Measurements from ENCODE around the gene CNTNAP5.

CNTNAP5 gene

DNA sequence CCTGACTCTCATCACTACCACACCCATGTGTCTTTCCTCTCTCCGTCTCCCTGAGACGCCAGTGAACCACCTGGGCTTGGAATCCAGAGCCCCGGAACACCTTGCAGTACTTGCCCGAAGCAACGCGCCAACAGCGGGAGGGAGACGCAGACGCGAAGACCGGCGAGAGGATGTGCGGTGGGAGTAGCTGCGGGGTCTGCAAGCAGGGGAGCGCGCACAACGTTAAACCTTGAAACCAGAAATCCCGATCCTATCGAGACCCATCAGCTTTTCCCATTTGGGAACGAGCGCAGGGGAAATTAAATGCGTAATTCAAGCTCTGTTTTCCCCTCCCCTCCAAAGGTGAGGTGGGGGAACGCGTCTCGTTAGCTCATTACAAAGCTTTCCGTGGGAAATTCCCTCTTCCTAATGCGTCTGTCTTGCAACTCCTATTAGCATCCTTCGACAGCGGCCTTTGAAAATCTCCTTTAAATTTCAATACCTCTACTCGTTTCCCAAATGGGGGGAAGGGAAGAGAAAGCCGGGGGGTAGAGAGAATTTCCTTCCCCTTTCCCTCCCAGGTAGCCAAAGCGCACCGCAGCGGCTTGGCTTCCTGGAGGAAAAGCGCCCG is 421 bp upstream of the CNTNAP5 start:
- no peak for DNase-seq (ENCODE audit: low read depth)
- H3K4me3 ChIP-seq (ENCODE audit: control insufficient read depth, low read depth, low read length) = no peak overlapping the region
- TF ChIP-seq CTCF (conservative IDR thresholded peaks at IDR 0.05; ENCODE audit: control insufficient read depth, insufficient read depth, low read depth, low read length) = no peak

DNA sequence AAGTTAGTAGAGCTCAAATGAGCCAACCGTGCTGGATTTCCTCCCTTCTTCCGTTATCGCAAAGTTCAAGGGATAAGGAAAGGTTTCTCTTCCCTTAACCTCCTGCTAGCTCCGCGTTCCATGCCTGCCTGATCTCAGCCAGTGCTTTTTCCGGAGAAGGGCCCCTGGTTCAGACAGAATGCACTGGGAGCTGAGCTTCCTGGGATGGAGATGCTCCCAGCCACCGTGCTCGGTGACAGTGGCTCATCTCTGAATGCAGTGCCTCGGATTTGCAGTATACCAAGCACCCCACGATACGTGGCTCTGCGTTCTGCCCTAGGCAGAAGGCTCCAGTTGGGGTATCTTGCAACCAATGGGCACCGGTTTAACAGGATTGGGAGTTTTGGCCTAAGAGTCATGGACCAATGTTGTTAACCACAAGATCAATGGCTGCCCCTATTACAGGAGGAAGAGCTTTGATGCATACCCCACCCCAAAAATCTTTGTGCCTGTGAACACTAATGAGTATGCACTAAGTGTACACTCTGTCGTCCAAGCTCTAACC is 876 bp downstream of the CNTNAP5 start:
- no peak for TF ChIP-seq CTCF (conservative IDR thresholded peaks at IDR 0.05; ENCODE audit: control insufficient read depth, insufficient read depth, low read depth, low read length)
- DNase-seq (ENCODE audit: low read depth) = no peak
- no peak overlapping the region for H3K4me3 ChIP-seq (ENCODE audit: control insufficient read depth, low read depth, low read length)

DNA sequence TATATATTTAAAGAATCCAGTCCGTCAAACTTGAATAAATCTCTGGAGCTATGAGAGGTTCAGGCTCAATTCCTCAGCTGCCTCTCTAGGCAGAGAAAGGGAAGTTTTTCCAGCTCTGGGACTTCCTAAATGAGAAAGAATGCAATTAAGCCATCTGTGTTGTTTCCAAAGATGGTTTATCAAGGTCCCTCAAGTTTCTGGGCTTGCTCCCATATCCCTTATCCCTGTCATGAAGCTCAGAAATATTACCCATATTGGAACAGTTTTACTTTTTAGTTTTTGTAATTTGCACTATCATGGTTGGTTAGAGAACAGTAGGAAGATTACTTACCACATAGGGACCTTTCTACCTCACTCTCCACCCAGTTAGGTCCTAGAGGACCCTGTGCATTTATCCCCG is 1.4 kb downstream of the CNTNAP5 start:
- no peak for TF ChIP-seq CTCF (conservative IDR thresholded peaks at IDR 0.05; ENCODE audit: control insufficient read depth, insufficient read depth, low read depth, low read length)

DNA sequence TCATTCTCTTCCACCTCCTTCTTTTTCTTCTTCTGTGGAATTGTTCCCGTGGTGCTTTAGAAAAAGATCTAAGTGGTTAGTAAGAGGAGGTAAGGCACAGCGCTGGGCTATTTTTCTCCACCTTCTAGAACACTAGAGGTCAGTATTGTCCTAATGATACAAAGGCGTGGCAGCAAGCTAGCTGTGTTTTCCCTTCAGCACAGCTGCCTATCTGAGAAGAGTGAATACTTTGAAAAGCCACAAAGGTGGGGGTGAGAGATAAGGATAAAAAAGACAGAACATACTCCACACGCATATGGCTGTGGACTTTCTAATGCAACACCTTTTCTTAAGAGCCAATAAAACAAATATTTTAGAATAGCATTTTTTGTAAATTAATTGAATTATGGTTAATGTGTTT is 2.1 kb downstream of the CNTNAP5 start:
- peak; percentile 49 for TF ChIP-seq CTCF (conservative IDR thresholded peaks at IDR 0.05; ENCODE audit: control insufficient read depth, insufficient read depth, low read depth, low read length)

More for the DNA sequence above, 1.4 kb downstream of the CNTNAP5 start:
- no peak overlapping the region for H3K4me3 ChIP-seq (ENCODE audit: control insufficient read depth, low read depth, low read length)
- DNase-seq (ENCODE audit: low read depth) = no peak

GRCh38 chr2:124032799-124033198 is 7.7 kb downstream of the CNTNAP5 start:
- H3K4me3 ChIP-seq (ENCODE audit: control insufficient read depth, low read depth, low read length) = no peak overlapping the region
- no peak for TF ChIP-seq CTCF (conservative IDR thresholded peaks at IDR 0.05; ENCODE audit: control insufficient read depth, insufficient read depth, low read depth, low read length)
- no peak for DNase-seq (ENCODE audit: low read depth)

More for the DNA sequence above, 2.1 kb downstream of the CNTNAP5 start:
- no peak overlapping the region for H3K4me3 ChIP-seq (ENCODE audit: control insufficient read depth, low read depth, low read length)
- DNase-seq (ENCODE audit: low read depth) = peak; percentile 37

DNA sequence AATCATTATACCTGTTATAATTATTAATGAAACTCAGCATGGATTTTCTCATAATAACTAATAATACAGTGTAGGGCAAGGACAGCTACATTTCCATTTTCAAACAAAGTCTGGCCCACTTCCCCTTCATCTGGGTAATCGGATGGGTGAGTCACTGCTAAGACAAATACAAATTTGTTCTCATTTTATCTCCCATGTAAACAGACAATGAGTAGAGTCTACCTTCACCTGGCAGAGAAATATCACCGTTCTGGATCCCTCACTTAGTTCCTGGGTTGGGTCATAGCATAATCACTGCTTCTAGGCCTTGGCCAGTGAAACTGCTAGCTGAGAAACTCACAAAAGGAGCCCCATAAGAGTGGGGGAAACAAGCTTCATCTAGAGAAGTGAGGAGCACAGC is 9.2 kb downstream of the CNTNAP5 start:
- TF ChIP-seq CTCF (conservative IDR thresholded peaks at IDR 0.05; ENCODE audit: control insufficient read depth, insufficient read depth, low read depth, low read length) = no peak
- no peak for DNase-seq (ENCODE audit: low read depth)
- H3K4me3 ChIP-seq (ENCODE audit: control insufficient read depth, low read depth, low read length) = no peak overlapping the region
